ENCODE results near the gene CCDC138.

DNA sequence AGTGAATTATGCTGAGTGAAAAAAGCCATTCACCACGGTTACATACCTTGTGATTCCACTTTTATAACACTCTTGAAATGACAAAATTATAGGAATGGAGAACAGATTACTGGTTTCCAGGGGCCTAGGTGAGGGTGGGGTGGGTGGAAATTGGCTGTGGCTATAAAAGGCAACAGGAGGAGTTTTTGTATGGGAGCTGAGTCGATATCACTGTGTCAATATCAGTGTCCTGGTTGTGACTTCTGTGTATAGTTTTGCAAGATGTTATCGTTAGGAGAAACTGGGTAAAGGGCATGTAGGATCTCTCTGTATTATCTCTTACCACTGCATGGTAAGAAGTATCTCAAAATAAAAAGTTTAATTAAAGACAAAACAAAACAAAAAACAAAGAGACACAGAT lies 118.1 kb downstream of the CCDC138 start:
- no peak for TF ChIP-seq EZH2 (IDR thresholded peaks at IDR 0.05; ENCODE audit: borderline replicate concordance, low read depth, low read length, poor library complexity, severe bottlenecking)
- TF ChIP-seq, protein P1, sequence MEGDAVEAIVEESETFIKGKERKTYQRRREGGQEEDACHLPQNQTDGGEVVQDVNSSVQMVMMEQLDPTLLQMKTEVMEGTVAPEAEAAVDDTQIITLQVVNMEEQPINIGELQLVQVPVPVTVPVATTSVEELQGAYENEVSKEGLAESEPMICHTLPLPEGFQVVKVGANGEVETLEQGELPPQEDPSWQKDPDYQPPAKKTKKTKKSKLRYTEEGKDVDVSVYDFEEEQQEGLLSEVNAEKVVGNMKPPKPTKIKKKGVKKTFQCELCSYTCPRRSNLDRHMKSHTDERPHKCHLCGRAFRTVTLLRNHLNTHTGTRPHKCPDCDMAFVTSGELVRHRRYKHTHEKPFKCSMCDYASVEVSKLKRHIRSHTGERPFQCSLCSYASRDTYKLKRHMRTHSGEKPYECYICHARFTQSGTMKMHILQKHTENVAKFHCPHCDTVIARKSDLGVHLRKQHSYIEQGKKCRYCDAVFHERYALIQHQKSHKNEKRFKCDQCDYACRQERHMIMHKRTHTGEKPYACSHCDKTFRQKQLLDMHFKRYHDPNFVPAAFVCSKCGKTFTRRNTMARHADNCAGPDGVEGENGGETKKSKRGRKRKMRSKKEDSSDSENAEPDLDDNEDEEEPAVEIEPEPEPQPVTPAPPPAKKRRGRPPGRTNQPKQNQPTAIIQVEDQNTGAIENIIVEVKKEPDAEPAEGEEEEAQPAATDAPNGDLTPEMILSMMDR (conservative IDR thresholded peaks at IDR 0.05; ENCODE audit: low read depth, low read length): no peak
